PC-9 (cell line): Measurements from ENCODE around the gene FBXW12. TPM values are rescaled to one million over a fixed set of nuclear protein-coding genes. Genes with fewer than 3 reads are reported as not detected.

ENCODE experiments used
- BruUV-seq: library from RNA; stranded (reverse); fragments of 400-500 nt; replicated peaks from 2 replicates; lab custom pipeline; 2021; lab: Mats Ljungman, UMichigan
- CTCF ChIA-PET: fragments of 300-600 bp; sonication (Branson Sonifier 250); formaldehyde crosslinking; loops from one replicate; lab custom pipeline; 2022; ENCODE audit warnings: antibody characterized with exemption; lab: Charles Lee
- POLR2A ChIA-PET: fragments of 300-600 bp; sonication (Branson Sonifier 250); formaldehyde crosslinking; loops from one replicate; lab custom pipeline; 2022; ENCODE audit warnings: antibody characterized with exemption; ENCODE audit not compliant: unreplicated experiment; lab: Charles Lee
- DNase-seq, 2 experiments: peaks; one replicate each; pipeline versions ENCODE4 v3.0.0 to v3.0.0-alpha.2; 2015 to 2022; ENCODE audit warnings: mixed read lengths in 1 of 2
- H2AFZ ChIP-seq: fragments of 200-600 bp; sonication (generic); 2 replicates; pipeline ENCODE4 v1.8.1; 2017; ENCODE audit warnings: antibody characterized with exemption
- H3F3A ChIP-seq: fragments of 200-600 bp; sonication (generic); 2 replicates; pipeline ENCODE4 v1.8.1; 2017; ENCODE audit warnings: antibody characterized with exemption, mild to moderate bottlenecking, low read depth; ENCODE audit not compliant: insufficient read depth
- H3K27ac ChIP-seq: fragments of 200-600 bp; sonication (generic); 2 replicates; pipeline ENCODE4 v1.6.1; 2016; ENCODE audit warnings: mixed run types
- H3K27me3 ChIP-seq: fragments of 200-600 bp; sonication (generic); 2 replicates; pipeline ENCODE4 v1.6.1; 2016; ENCODE audit warnings: low read depth, mixed run types; ENCODE audit not compliant: insufficient read depth
- H3K36me3 ChIP-seq: fragments of 200-600 bp; sonication (generic); 2 replicates; pipeline ENCODE4 v1.6.1; 2016; ENCODE audit warnings: low read depth, mixed run types
- H3K4me1 ChIP-seq: fragments of 200-600 bp; sonication (generic); replicated peaks from 2 replicates; pipeline ENCODE4 v1.6.1; 2016; ENCODE audit warnings: mixed run types; ENCODE audit not compliant: insufficient read depth
- H3K4me2 ChIP-seq: fragments of 200-600 bp; sonication (generic); 2 replicates; pipeline ENCODE4 v1.6.1; 2017; ENCODE audit warnings: mixed run types
- H3K4me3 ChIP-seq: fragments of 200-600 bp; sonication (generic); 2 replicates; pipeline ENCODE4 v1.6.1; 2016; ENCODE audit warnings: mixed run types
- H3K79me2 ChIP-seq: fragments of 200-600 bp; sonication (generic); 2 replicates; pipeline ENCODE4 v1.6.1; 2017; ENCODE audit warnings: low read depth, mixed run types
- H3K9me2 ChIP-seq: fragments of 200-600 bp; sonication (generic); 2 replicates; pipeline ENCODE4 v1.8.1; 2017; ENCODE audit warnings: mild to moderate bottlenecking; ENCODE audit not compliant: insufficient read depth
- H3K9me3 ChIP-seq: fragments of 200-600 bp; sonication (generic); 2 replicates; pipeline ENCODE4 v1.8.1; 2016; ENCODE audit warnings: low read depth; ENCODE audit not compliant: insufficient read depth
- H4K20me1 ChIP-seq: fragments of 200-600 bp; sonication (generic); 2 replicates; pipeline ENCODE4 v1.8.1; 2017; ENCODE audit not compliant: insufficient read depth
- CTCF ChIP-seq: fragments of 200-600 bp; sonication (generic); conservative IDR thresholded peaks from 2 replicates; pipeline ENCODE4 v1.6.1; 2017; ENCODE audit warnings: mixed run types, antibody characterized with exemption, mild to moderate bottlenecking, moderate library complexity
- EZH2 ChIP-seq: fragments of 200-600 bp; sonication (generic); IDR thresholded peaks from 2 replicates; pipeline ENCODE4 v1.8.0; 2017; ENCODE audit warnings: antibody characterized with exemption, low read depth
- intact Hi-C: fragments of 100-400 bp; cut with micrococcal nuclease; formaldehyde crosslinking; loops from one replicate; pipeline ENCODE4 v1.10.0; 2022; ENCODE audit not compliant: unreplicated experiment
- total RNA-seq: library from RNA; stranded (reverse); gene quantifications from 2 replicates; pipeline ENCODE4 v1.2.3, GENCODE V29; 2021

Gene FBXW12
- total RNA-seq, 1 experiment from 2014 or later: not detected

- H3K36me3 ChIP-seq: no peaks in the 10 kb centered on the region
- H3K79me2 ChIP-seq: no peaks in the 10 kb centered on the region
- no peaks in the 10 kb centered on the region for H3K9me3 ChIP-seq
- DNase-seq: no peak
- H3K27me3 ChIP-seq: no peaks in the 10 kb centered on the region
- no peak overlapping the region for H3K4me2 ChIP-seq
- H3K4me3 ChIP-seq: no peak overlapping the region
- H4K20me1 ChIP-seq: no peaks in the 10 kb centered on the region
- intact Hi-C loops: no loop called here
- no peaks in the 10 kb centered on the region for H3K4me1 ChIP-seq
- TF ChIP-seq EZH2 (no peak), CTCF (no peak)
- no TSS peak for BruUV-seq
- peaks cover 4% of the 10 kb centered on the region; the same call in 1 of the 2 replicates for H3F3A ChIP-seq
- no peak overlapping the region for H3K27ac ChIP-seq
- no peak overlapping the region for H2AFZ ChIP-seq
- ChIA-PET CTCF (no interaction called here), POLR2A (no interaction called here)
- no peaks in the 10 kb centered on the region for H3K9me2 ChIP-seq
These were observed 28.6 kb upstream of the FBXW12 start for GRCh38 chr3:48343432-48343831.

GRCh38 chr3:48344867-48345507, 27.0 kb upstream of the FBXW12 start:
- no peaks in the 10 kb centered on the region for H3K4me1 ChIP-seq
- no peak overlapping the region for H3K4me2 ChIP-seq
- no peak overlapping the region for H3K4me3 ChIP-seq
- H3K27ac ChIP-seq: no peak overlapping the region
- no peaks in the 10 kb centered on the region for H3K79me2 ChIP-seq
- H3K9me2 ChIP-seq: no peaks in the 10 kb centered on the region
- TF ChIP-seq CTCF (no peak), EZH2 (no peak)
- H4K20me1 ChIP-seq: no peaks in the 10 kb centered on the region
- ChIA-PET CTCF (no interaction called here), POLR2A (interaction anchor here (0.6 to 0.8 kb wide), 2 partner anchors 50 to 91 kb away, joined by 3 to 6 read pairs; no protein-coding TSS in a partner anchor)
- BruUV-seq: no TSS peak
- H2AFZ ChIP-seq: no peak overlapping the region
- no peaks in the 10 kb centered on the region for H3K27me3 ChIP-seq
- H3K36me3 ChIP-seq: no peaks in the 10 kb centered on the region
- intact Hi-C loops: no loop called here
- DNase-seq: no peak
- H3F3A ChIP-seq: peaks cover 4% of the 10 kb centered on the region; the same call in 1 of the 2 replicates
- H3K9me3 ChIP-seq: no peaks in the 10 kb centered on the region

- H3K4me3 ChIP-seq: no peak overlapping the region
- no peak for DNase-seq
- no peaks in the 10 kb centered on the region for H3K27me3 ChIP-seq
- intact Hi-C loops: no loop called here
- H3K4me2 ChIP-seq: no peak overlapping the region
- H3K27ac ChIP-seq: no peak overlapping the region
- POLR2A ChIA-PET: no interaction called here
- H3K9me2 ChIP-seq: no peaks in the 10 kb centered on the region
- H3K36me3 ChIP-seq: no peaks in the 10 kb centered on the region
- no TSS peak for BruUV-seq
- no peaks in the 10 kb centered on the region for H3K4me1 ChIP-seq
- no peaks in the 10 kb centered on the region for H4K20me1 ChIP-seq
- TF ChIP-seq CTCF: no peak
- TF ChIP-seq EZH2: no peak
- CTCF ChIA-PET: no interaction called here
- H3F3A ChIP-seq: peaks cover 4% of the 10 kb centered on the region; the same call in 1 of the 2 replicates
- no peak overlapping the region for H2AFZ ChIP-seq
- H3K9me3 ChIP-seq: no peaks in the 10 kb centered on the region
- H3K79me2 ChIP-seq: no peaks in the 10 kb centered on the region
These were observed 26.0 kb upstream of the FBXW12 start for GRCh38 chr3:48345946-48346572.
